Stimulated activated CD4-positive, alpha-beta T cell treated with anti-CD3 and anti-CD28 coated beads, Interleukin-12 subunit alpha, Interleukin-12 subunit beta, amount 100 ng/mL, for 24 hours (primary cell): ENCODE results near the gene DAB2IP.

Source experiments
- DNase-seq, 2 experiments: peaks; one replicate each; pipeline ENCODE4 v3.0.0-alpha.2; 2020; ENCODE audit warnings: low read depth in 2 of 2

DAB2IP gene

GRCh38 chr9:121776001-121776738 lies 124.7 kb downstream of the DAB2IP start:
- DNase-seq, result no peak

GRCh38 chr9:121776739-121777637 lies 125.6 kb downstream of the DAB2IP start:
- DNase-seq, result no peak

DNA sequence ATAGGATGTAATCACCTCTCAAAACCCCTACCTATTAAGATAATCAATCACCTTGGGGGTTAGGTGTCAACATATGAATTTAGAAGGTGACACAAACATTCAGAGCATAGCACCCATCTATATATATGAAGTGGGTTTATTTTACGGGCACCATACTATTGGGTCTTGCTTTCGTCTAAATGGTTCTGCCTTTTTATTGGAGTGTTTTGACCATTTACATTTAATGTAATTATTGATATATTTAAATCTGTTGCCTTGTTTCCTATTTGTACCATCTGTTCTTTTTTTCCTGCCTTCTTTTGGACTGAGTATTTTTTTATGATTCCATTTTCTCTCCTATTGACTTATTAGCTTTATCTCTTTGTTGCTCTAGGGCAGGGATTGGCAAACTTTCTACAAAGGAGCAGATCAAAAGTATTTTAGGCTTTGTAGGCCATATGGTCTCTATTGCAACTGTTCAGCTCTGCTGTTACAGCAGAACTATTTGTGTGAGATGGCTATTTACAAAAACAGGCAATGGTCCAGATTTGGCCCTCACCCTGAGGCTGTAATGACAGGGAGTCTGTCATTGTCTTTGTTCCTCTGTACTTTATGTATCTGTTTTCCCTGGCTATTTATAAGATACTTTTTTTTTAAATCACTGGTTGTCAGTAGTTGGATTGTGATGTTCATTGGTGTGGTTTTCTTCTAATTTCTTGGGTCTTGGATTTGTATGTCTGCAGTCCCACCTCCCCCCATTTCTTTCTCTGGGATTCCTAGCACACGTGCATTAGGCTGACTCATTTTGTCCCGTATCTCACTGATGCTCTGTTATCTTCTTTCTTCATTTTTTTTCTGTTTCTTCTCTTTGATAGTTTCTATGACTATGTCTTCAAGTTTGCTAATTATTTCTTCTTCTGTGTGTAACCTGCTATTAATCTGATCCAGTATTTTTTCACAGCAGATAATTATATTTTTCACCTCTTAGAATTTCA lies 127.1 kb downstream of the DAB2IP start:
- DNase-seq, result no peak

GRCh38 chr9:121779381-121780117 lies 128.1 kb downstream of the DAB2IP start:
- DNase-seq, result no peak

DNA sequence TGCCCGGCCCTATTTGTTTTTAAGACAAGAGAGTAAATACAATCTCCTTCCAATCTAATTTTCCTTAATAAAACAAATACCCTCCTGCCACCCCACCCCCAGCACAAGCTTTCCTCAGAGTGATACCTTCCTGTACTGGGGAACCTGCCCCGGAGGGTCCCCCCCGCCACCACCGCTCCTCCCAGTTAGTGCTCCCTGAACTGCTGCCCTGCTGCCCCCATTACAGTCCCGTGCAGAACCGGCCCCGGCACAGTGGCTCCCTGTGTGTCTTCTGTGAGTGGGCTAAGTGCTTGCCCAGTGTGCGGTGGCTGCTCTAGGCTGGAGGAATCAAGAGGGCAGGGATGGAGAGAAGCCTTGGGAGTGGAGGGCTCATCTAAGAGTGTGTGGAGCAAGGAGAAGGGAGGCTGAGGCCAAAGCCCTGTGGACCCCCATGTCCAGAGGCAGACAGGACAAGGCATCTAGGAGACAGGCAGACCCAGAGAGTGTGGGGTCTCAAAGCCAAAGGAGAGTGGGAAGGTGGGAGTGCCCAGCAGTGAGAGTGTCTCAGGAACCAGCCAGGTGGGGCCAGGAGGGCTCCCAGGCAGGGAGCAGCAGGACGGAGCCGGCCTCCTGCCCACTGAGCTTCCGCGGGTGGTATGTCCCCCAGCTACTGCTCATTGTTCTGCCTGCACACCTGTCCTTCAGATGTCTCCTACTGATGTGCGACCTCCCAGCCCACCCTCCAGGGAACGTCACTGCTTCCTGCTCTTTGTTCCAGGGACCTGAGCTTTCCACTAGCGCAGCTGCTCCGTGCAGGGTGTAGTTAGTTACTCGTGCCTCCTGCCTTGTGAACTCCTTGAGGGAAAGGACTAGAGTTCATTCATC lies 129.0 kb downstream of the DAB2IP start:
- no peak for DNase-seq

DNA sequence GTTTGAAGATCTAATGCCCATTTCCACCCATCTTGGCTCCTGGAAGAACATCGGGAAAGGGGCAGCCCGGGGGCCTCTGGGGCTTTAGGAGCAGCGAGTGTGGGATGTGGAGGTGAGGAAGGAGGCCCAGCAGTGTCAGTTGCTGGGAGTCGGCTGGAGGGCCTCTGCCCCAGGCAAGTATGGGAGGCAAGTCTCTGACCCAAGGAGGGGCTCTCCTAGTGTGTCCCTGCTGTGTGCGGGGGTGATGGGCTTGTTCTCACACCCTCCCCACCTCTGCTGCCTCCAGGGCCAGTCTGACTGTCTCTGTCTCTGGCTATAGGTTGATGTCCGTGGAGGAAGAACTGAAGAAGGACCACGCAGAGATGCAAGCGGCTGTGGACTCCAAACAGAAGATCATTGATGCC lies 129.7 kb downstream of the DAB2IP start:
- no peak for DNase-seq

DNA sequence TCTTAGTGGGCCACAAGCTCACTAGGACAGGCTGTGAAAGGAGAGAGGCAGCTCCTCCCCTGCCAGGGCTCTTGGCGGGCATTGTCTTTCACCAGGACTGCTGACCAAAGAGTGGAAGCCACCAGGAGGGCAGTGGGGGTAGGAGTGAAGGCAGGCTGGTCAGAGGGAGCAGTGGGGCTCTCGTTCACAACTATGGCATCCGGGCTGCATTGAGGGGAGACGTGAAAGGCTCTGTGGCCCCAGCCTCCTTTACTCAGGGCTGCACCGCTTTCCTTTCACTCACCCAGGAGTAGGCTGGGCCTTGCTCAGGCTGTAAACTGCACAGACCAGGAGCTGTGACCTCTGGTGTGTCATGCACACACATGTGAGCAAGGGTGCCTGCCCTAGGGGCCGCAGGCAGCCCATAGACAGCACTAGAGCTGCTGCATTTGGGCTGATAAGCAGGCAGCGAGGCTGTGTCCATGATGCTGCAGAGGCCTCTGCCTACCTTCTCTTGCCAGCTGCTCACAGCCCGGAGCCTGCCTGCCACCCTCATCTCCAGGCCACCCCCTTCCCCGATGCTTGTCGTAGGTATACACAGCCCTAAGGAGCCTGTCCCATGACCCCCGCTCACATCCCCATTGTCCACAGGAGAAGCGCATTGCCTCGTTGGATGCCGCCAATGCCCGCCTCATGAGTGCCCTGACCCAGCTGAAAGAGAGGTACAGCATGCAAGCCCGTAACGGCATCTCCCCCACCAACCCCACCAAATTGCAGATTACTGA lies 130.4 kb downstream of the DAB2IP start:
- no peak for DNase-seq

GRCh38 chr9:121782514-121783110 lies 131.2 kb downstream of the DAB2IP start:
- no peak for DNase-seq

DNA sequence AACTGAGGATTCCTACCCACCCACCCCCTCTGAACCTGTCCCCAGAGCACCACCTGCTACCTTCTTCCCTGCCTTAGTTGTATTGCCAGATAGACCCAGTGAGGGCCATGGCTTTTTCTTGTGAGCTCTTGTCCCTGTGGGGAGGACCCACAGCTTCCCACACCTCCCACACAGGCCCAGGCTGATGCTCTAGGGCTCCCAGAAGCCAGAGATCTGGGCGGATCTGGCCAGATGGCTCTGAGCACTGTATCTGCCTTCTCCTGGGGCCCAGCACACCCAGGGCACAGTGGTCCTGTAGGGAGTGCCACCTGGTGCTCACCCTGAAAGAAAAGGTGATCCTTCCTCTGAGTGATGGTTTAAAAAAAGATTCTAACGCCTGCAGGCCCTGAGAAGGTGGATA lies 131.7 kb downstream of the DAB2IP start:
- DNase-seq, result no peak

GRCh38 chr9:121783521-121784507 lies 132.4 kb downstream of the DAB2IP start:
- DNase-seq, result no peak

- no peak for DNase-seq
Observed at GRCh38 chr9:121784731-121785411, 133.4 kb downstream of the DAB2IP start.

DNA sequence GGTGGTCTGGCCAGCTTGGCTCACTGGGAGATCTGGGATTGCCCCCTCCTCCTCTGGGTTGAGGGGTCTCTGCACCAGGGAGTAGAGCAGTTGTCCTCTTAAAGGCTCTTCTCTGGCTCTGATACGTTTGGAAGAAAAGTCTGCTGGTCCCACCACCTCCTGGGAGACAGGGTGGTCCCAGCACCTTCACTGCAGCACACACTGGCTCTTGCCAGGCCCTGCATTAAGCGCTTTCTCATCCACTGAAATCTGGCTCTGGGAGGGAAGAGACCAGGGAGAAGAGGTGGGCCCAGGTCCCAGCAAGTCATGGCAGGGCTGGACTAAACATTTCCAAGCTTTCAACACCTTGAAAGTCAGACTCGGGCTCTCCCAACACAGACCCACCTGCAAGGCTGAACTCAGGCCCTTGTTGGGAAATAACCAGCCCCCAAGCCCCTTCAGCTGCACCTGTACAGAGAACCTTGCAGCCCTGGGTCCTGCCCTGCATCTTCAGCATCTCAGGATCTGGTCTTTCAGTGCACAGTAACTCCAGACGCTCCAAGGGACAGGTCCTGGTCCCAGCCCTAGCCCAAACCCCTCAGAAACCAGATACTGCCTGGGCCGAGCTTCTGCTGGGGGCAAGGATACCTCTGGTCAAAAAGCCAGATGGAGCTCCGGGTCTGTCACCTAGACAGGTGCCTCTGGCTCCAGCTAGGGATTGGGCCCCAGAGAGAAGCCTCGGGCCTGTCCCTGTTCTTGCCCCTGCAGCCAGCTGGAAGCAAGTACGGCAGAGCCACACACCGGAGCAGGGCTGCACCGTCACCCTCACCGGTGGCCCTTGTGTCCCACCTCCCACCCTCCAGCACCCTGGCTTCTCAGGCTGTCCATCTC lies 134.5 kb downstream of the DAB2IP start:
- no peak for DNase-seq

GRCh38 chr9:121786543-121786948 lies 135.1 kb downstream of the DAB2IP start:
- DNase-seq, result no peak

DNA sequence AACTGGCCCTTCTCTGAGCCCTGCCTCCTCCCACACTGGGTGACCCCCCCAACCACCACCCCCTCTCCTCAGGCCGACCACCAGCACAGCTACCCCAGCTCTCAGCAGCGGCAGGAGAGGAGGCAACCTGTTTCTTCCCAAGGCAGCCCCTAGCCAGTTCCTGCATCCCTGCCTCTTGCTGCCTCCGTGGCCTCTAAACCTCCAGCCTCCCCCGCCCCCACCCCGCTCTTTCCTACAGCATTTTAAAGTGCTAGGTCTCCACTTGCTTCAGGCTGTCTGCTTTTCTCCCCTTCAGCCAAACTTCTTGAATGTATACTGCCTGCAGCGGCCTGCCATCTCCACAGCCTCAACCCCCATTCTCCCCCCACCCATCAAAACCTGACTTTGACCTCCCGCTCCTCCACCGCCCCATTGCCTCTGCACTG lies 135.6 kb downstream of the DAB2IP start:
- no peak for DNase-seq

GRCh38 chr9:121788686-121789366 lies 137.4 kb downstream of the DAB2IP start:
- DNase-seq, result no peak

DNA sequence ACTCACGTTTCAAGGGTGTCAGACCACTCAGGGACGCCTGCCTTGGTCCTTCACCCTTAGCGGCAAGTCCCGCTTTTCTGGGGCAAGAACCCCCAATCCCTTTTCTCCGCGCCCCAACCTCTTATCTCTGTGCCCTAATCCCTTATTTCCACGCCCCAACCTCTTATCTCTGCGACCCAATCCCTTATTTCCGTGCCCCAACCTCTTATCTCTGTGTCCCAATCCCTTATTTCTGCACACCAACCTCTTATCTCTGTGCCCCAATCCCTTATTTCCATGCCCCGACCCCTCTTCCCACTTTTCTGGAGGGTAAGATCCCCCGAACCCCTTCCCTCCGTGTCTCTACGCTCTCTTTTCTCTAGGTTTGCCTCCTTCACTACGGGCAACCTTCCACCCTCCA lies 139.4 kb downstream of the DAB2IP start:
- no peak for DNase-seq
